HepG2 (cell line): Measurements from ENCODE around the gene C12orf60.

Experiments used
- CC2D1A ChIP-seq: sonication (generic); formaldehyde crosslinking; IDR thresholded peaks from 2 replicates; pipeline ENCODE4 v1.8.1; 2023; ENCODE audit warnings: mild to moderate bottlenecking, missing genetic modification reagents
- PHF20 ChIP-seq: sonication (generic); formaldehyde crosslinking; IDR thresholded peaks from 2 replicates; pipeline ENCODE4 v1.5.0; 2020; ENCODE audit warnings: mild to moderate bottlenecking, missing genetic modification reagents
- POLR2A ChIP-seq, 2 experiments: IDR thresholded peaks; 2 replicates each; pipeline ENCODE4 v1.6.1; 2011; ENCODE audit warnings: low read depth in 2 of 2, low read length in 2 of 2, mild to moderate bottlenecking in 1 of 2, moderate library complexity in 1 of 2; ENCODE audit not compliant: insufficient read depth in 1 of 2
- TEAD3 ChIP-seq: optimal IDR thresholded peaks from 2 replicates; pipeline ENCODE3; 2016; ENCODE audit warnings: borderline replicate concordance
- ZNF264 ChIP-seq: sonication (generic); formaldehyde crosslinking; IDR thresholded peaks from 2 replicates; pipeline ENCODE4 v1.4.0; 2020; ENCODE audit warnings: missing genetic modification reagents
- TF ChIP-seq, protein P1 (sequence below): sonication (generic); formaldehyde crosslinking; IDR thresholded peaks from 2 replicates; pipeline ENCODE4 v1.5.0; 2020; ENCODE audit warnings: mild to moderate bottlenecking, missing genetic modification reagents, moderate library complexity
- TF ChIP-seq, protein P2 (sequence below): sonication (generic); formaldehyde crosslinking; IDR thresholded peaks from 2 replicates; pipeline ENCODE4 v1.4.0; 2020; ENCODE audit warnings: missing genetic modification reagents

DNA sequence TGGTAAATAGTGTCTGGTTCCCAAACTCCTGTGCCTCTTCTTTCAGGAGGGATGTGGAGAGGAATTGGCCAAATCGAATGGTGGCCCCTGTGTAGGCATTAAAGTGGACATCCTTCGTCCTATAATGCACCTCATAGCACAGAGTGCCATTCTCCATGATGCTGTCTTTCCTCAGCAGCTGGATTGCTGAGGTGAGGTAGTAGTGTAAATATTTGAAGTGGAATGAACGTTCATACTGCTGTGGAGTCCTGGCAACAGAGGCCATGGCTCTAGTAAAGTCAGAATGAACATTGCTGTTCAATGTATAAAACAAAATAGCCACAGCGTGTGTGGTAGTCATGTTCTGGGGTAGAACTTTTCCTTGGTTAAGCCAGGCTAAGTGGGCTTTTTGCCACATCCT is 37.1 kb downstream of the C12orf60 start:
- TF ChIP-seq, protein P1, sequence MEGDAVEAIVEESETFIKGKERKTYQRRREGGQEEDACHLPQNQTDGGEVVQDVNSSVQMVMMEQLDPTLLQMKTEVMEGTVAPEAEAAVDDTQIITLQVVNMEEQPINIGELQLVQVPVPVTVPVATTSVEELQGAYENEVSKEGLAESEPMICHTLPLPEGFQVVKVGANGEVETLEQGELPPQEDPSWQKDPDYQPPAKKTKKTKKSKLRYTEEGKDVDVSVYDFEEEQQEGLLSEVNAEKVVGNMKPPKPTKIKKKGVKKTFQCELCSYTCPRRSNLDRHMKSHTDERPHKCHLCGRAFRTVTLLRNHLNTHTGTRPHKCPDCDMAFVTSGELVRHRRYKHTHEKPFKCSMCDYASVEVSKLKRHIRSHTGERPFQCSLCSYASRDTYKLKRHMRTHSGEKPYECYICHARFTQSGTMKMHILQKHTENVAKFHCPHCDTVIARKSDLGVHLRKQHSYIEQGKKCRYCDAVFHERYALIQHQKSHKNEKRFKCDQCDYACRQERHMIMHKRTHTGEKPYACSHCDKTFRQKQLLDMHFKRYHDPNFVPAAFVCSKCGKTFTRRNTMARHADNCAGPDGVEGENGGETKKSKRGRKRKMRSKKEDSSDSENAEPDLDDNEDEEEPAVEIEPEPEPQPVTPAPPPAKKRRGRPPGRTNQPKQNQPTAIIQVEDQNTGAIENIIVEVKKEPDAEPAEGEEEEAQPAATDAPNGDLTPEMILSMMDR: no peak
- no peak for TF ChIP-seq CC2D1A (CRISPR knock-in tag)
- TF ChIP-seq TEAD3 (CRISPR knock-in tag): peak; percentile 77
- no peak for TF ChIP-seq POLR2A (IDR thresholded peaks at IDR 0.05; ENCODE audit: insufficient read depth in 1 of 2, low read depth in 2 of 2, low read length in 2 of 2)
- TF ChIP-seq, protein P2, sequence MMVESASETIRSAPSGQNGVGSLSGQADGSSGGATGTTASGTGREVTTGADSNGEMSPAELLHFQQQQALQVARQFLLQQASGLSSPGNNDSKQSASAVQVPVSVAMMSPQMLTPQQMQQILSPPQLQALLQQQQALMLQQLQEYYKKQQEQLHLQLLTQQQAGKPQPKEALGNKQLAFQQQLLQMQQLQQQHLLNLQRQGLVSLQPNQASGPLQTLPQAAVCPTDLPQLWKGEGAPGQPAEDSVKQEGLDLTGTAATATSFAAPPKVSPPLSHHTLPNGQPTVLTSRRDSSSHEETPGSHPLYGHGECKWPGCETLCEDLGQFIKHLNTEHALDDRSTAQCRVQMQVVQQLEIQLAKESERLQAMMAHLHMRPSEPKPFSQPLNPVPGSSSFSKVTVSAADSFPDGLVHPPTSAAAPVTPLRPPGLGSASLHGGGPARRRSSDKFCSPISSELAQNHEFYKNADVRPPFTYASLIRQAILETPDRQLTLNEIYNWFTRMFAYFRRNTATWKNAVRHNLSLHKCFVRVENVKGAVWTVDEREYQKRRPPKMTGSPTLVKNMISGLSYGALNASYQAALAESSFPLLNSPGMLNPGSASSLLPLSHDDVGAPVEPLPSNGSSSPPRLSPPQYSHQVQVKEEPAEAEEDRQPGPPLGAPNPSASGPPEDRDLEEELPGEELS (CRISPR knock-in tag): no peak
- no peak for TF ChIP-seq ZNF264 (CRISPR knock-in tag)
- TF ChIP-seq PHF20 (CRISPR knock-in tag): no peak
